Measurements from ENCODE around the gene C10orf71. TPM values are rescaled to one million over a fixed set of nuclear protein-coding genes. Genes with fewer than 3 reads are reported as not detected.

Gene C10orf71
- total RNA-seq, 1 experiment from 2014 or later = not detected

DNA sequence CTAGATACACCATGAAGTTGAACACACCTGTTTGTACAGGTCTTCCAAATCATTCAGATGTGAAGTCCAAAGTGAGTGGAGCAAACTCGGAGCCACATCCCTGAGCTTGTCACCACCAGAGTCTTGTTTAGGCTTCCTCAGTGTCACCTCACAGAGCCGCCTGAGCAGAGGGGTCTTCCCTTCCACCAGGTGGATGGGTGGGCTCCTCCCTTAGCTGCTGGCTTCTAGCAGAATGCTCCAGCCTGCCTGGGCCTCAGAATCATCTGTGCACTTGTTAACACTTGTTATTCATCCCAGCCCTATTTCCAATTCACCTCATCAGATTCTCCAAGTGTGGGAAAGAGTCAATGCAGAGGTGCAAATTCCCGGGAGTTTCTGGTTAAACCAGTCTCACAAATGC is 32.5 kb downstream of the C10orf71 start:
- peaks cover 3% of the 10 kb centered on the region; the same call in 1 of the 2 replicates for H3K27me3 ChIP-seq (ENCODE audit: control insufficient read depth, insufficient read depth, low read length)
- BruUV-seq (replicated peaks) = no TSS peak
- no peaks in the 10 kb centered on the region for H3K9me3 ChIP-seq (ENCODE audit: control insufficient read depth, insufficient read depth, low read depth, low read length)
- TF ChIP-seq, protein P1, sequence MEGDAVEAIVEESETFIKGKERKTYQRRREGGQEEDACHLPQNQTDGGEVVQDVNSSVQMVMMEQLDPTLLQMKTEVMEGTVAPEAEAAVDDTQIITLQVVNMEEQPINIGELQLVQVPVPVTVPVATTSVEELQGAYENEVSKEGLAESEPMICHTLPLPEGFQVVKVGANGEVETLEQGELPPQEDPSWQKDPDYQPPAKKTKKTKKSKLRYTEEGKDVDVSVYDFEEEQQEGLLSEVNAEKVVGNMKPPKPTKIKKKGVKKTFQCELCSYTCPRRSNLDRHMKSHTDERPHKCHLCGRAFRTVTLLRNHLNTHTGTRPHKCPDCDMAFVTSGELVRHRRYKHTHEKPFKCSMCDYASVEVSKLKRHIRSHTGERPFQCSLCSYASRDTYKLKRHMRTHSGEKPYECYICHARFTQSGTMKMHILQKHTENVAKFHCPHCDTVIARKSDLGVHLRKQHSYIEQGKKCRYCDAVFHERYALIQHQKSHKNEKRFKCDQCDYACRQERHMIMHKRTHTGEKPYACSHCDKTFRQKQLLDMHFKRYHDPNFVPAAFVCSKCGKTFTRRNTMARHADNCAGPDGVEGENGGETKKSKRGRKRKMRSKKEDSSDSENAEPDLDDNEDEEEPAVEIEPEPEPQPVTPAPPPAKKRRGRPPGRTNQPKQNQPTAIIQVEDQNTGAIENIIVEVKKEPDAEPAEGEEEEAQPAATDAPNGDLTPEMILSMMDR (IDR thresholded peaks at IDR 0.05) = no peak
- TF ChIP-seq, protein P2, sequence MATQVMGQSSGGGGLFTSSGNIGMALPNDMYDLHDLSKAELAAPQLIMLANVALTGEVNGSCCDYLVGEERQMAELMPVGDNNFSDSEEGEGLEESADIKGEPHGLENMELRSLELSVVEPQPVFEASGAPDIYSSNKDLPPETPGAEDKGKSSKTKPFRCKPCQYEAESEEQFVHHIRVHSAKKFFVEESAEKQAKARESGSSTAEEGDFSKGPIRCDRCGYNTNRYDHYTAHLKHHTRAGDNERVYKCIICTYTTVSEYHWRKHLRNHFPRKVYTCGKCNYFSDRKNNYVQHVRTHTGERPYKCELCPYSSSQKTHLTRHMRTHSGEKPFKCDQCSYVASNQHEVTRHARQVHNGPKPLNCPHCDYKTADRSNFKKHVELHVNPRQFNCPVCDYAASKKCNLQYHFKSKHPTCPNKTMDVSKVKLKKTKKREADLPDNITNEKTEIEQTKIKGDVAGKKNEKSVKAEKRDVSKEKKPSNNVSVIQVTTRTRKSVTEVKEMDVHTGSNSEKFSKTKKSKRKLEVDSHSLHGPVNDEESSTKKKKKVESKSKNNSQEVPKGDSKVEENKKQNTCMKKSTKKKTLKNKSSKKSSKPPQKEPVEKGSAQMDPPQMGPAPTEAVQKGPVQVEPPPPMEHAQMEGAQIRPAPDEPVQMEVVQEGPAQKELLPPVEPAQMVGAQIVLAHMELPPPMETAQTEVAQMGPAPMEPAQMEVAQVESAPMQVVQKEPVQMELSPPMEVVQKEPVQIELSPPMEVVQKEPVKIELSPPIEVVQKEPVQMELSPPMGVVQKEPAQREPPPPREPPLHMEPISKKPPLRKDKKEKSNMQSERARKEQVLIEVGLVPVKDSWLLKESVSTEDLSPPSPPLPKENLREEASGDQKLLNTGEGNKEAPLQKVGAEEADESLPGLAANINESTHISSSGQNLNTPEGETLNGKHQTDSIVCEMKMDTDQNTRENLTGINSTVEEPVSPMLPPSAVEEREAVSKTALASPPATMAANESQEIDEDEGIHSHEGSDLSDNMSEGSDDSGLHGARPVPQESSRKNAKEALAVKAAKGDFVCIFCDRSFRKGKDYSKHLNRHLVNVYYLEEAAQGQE (IDR thresholded peaks at IDR 0.05; ENCODE audit: insufficient read depth in 1 of 2, low read depth in 2 of 2, low read length in 1 of 2) = no peak
- TF ChIP-seq TCF7L2 (IDR thresholded peaks at IDR 0.05; ENCODE audit: low read depth, low read length) = no peak
- TF ChIP-seq POLR2AphosphoS5 (IDR thresholded peaks at IDR 0.05; ENCODE audit: low read depth, low read length) = no peak
- no peak for TF ChIP-seq SIN3A (IDR thresholded peaks at IDR 0.05; ENCODE audit: borderline replicate concordance, insufficient read depth, low read depth, low read length)
- no peak overlapping the region for H3K27ac ChIP-seq (ENCODE audit: low read length)
- no peak for DNase-seq (ENCODE audit: low read depth, low spot score)
- intact Hi-C loops (cut with micrococcal nuclease; ENCODE audit: unreplicated experiment) = no loop called here
- H3K4me3 ChIP-seq (ENCODE audit: low read depth in 2 of 2, low read length in 2 of 2) = no peak overlapping the region
- H3K4me1 ChIP-seq (ENCODE audit: control insufficient read depth, insufficient read depth, low read length) = no peaks in the 10 kb centered on the region
- POLR2A ChIA-PET = interaction anchor here (0.6 kb wide), 1 partner anchor 171 kb away, joined by 3 read pairs; no protein-coding TSS in a partner anchor
- H3K36me3 ChIP-seq (ENCODE audit: control insufficient read depth, insufficient read depth, low read length) = no peaks in the 10 kb centered on the region
- in situ Hi-C loops (cut with HindIII; ENCODE audit: low pct_unique_long_range_greater_than_20kb, low sequenced_read_pairs) = no loop called here
- ATAC-seq = no peak
- CTCF ChIA-PET = no interaction called here

DNA sequence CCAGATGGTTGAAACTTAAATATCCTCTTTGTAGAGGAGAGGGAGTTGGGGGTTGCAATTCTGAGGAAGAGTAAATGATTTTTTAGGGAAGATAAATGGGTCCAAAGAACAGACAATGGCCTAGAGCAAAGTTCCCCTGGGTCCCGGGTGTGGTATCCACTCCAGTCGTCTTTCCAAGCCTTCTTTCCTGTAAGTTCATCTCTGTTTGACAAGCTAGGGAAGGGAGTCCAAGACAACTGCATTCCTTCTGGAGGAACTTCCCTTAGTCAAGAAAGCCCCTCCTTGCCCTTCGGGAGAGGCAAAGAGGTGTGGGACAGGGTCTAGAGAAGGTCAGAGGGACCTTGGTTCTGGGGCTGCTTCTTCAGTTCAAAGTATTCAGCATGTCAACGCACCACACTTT is 33.4 kb downstream of the C10orf71 start:
- no peaks in the 10 kb centered on the region for H3K36me3 ChIP-seq (ENCODE audit: control insufficient read depth, insufficient read depth, low read length)
- CTCF ChIA-PET = no interaction called here
- H3K9me3 ChIP-seq (ENCODE audit: control insufficient read depth, insufficient read depth, low read depth, low read length) = no peaks in the 10 kb centered on the region
- TF ChIP-seq POLR2AphosphoS5 (IDR thresholded peaks at IDR 0.05; ENCODE audit: low read depth, low read length) = no peak
- TF ChIP-seq, protein P1 (IDR thresholded peaks at IDR 0.05) = no peak
- TF ChIP-seq SIN3A (IDR thresholded peaks at IDR 0.05; ENCODE audit: borderline replicate concordance, insufficient read depth, low read depth, low read length) = no peak
- TF ChIP-seq, protein P2 (IDR thresholded peaks at IDR 0.05; ENCODE audit: insufficient read depth in 1 of 2, low read depth in 2 of 2, low read length in 1 of 2) = no peak
- no peak for TF ChIP-seq TCF7L2 (IDR thresholded peaks at IDR 0.05; ENCODE audit: low read depth, low read length)
- POLR2A ChIA-PET = no interaction called here
- H3K27me3 ChIP-seq (ENCODE audit: control insufficient read depth, insufficient read depth, low read length) = peaks cover 5% of the 10 kb centered on the region; the same call in 1 of the 2 replicates
- no peak overlapping the region for H3K27ac ChIP-seq (ENCODE audit: low read length)
- in situ Hi-C loops (cut with HindIII; ENCODE audit: low pct_unique_long_range_greater_than_20kb, low sequenced_read_pairs) (no loop called here), intact Hi-C loops (cut with micrococcal nuclease; ENCODE audit: unreplicated experiment) (no loop called here)
- ATAC-seq (no peak), DNase-seq (ENCODE audit: low read depth, low spot score) (no peak)
- no TSS peak for BruUV-seq (replicated peaks)
- no peaks in the 10 kb centered on the region for H3K4me1 ChIP-seq (ENCODE audit: control insufficient read depth, insufficient read depth, low read length)
- H3K4me3 ChIP-seq (ENCODE audit: low read depth in 2 of 2, low read length in 2 of 2) = no peak overlapping the region
